Measurements from ENCODE around the gene ZNF697.
"Not testable (repeated sequence)": the region's sequence is repeated elsewhere in the genome, so short reads cannot be mapped to it uniquely, and the experiment has no call there.

ZNF697 gene

DNA sequence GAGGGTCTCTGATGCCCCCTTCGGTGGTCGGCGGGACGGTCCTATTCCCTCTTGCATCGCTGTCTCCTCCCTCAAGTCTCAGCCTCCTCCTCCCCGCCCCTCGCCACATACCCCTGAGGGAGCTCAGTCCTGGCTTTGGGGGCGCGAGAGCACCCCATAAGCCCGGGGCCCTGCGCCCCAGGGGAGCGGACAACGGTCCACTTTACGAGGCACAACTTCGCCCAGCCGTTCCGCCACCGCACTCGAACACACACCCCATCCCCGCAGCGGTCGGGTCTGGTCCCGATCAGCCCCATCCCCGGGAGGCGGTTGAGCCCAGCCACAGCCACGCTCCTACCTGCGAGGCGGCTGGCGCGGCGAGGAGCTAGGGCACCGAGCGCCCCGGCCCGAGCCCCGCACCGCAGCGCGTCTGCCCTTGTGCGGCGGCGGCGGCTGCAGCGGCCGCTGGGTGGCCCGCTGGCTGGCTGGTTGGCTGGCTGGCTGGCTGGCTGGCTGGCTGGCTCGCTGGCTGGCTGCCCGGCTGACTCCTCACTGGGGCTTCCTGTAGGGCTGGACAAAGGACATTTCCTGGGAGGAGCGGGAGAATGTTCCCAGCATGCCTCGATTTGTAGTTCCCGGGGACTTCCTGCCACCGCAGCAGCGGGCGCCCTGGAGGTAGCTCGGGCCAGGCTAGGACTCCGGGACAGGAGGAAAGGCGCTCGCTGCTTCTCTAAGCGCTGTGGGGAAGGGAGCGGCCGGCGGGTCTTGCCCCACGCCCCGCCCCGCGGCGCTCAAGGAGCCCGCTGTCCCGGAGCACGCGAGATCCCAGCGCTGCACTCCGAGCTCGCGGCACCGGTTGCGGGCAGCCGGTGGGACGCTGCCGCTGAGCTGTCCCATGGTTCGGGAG is at the start of gene ZNF697:
ZNF697 (minus strand) TSS at position 533 of the 886 bp plus-strand sequence. CDS start 22,166 bp downstream, outside the sequence.
- DNase-seq (ENCODE audit: low read depth), result peak; percentile 73

DNA sequence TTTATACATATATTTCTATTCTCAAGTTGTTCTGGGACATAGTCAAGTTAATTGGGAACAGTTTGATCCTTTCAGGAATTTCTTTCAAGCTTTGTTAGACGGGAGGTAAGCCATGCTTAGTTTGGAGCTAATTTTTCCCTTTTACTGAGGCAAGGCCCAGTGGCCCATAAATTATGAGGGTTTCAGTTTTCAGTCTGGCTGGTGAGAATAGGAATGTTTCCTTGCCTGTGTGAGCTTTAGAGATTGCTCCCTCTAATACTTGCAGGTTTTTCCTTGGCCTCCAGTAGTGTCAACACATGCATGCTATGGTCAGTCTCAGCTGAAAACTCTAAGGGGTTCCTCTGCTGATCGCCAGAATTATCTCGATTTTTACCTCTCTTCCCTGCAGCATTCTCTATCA is 49.5 kb upstream of the ZNF697 start:
- no peak for DNase-seq (ENCODE audit: low read depth)

- not testable (repeated sequence) for DNase-seq (ENCODE audit: low read depth)
These were observed 48.8 kb upstream of the ZNF697 start for GRCh38 chr1:119696863-119697262.

DNA sequence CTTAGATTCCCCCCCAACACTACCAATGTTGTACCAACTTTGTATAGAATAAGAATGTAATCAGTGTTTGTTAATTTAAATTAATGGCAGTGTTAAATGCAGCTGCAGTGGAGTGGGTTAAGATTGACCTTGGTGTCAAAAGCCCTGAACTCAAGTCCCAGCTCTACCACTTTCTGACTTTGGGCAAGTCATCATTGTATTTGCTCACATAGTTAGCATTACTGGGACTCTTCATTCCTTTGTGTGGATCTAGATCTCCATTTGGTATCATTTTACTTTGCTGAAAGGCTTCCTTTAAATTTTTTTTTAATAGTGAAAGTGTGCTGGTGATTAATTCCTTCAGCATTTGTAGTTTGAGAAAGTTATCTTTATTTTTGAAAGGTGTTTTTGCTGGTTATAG is 41.4 kb upstream of the ZNF697 start:
- DNase-seq (ENCODE audit: low read depth), result no peak

- DNase-seq (ENCODE audit: low read depth), result no peak
These were observed 40.7 kb upstream of the ZNF697 start for GRCh38 chr1:119688810-119689209.

GRCh38 chr1:119687434-119688079 is 39.5 kb upstream of the ZNF697 start:
- DNase-seq (ENCODE audit: low read depth), result no peak

DNA sequence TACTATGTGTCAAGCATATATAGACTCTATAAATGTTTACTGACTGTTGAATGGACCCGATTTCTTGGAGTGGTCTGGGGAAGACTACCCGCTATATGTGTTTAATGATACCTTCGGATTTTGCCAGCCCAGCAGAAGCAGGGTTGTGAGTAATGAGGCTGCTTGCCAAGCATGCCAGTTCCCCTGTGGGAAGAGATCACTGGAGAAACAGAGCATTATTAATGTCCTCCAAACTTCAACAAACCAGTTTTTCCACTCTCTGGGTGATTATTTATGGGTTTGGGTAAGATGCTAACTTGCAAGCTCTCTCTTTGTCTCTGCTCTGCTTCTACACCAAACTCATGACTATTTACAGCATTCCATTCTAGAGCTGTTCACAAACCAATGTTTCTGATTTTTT is 38.6 kb upstream of the ZNF697 start:
- no peak for DNase-seq (ENCODE audit: low read depth)

GRCh38 chr1:119683893-119684292 is 35.8 kb upstream of the ZNF697 start:
- DNase-seq (ENCODE audit: low read depth), result no peak

DNA sequence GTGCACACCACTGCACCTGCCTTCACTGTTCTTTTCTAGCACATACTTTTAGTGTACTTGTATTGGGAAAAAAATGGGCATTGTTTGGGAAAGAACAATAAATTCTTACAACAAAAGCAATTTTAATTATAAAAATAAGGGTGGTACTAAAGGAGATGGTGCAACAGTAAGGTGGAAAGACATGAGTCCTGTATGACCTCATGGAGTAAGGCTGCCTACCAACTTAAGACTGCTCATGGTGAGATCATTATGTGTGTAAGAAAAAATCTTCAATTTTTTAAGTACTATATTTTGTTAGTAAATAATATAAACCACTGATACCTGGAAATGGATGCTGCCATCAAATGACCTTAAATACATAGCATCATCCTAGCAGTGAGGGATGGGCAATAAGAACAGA is 34.1 kb upstream of the ZNF697 start:
- DNase-seq (ENCODE audit: low read depth), result no peak

- no peak for DNase-seq (ENCODE audit: low read depth)
These were observed 33.5 kb upstream of the ZNF697 start for GRCh38 chr1:119681560-119681959.

GRCh38 chr1:119680723-119681122 is 32.7 kb upstream of the ZNF697 start:
- DNase-seq (ENCODE audit: low read depth), result no peak

GRCh38 chr1:119680193-119680592 is 32.1 kb upstream of the ZNF697 start:
- DNase-seq (ENCODE audit: low read depth), result no peak

- no peak for DNase-seq (ENCODE audit: low read depth)
These were observed 31.2 kb upstream of the ZNF697 start for GRCh38 chr1:119679223-119679622.

GRCh38 chr1:119676571-119677206 is 28.6 kb upstream of the ZNF697 start:
- DNase-seq (ENCODE audit: low read depth), result no peak

GRCh38 chr1:119675349-119676345 is 27.6 kb upstream of the ZNF697 start:
- DNase-seq (ENCODE audit: low read depth), result peak; percentile 76

GRCh38 chr1:119674835-119675289 is 26.8 kb upstream of the ZNF697 start:
- peak; percentile 35 for DNase-seq (ENCODE audit: low read depth)

DNA sequence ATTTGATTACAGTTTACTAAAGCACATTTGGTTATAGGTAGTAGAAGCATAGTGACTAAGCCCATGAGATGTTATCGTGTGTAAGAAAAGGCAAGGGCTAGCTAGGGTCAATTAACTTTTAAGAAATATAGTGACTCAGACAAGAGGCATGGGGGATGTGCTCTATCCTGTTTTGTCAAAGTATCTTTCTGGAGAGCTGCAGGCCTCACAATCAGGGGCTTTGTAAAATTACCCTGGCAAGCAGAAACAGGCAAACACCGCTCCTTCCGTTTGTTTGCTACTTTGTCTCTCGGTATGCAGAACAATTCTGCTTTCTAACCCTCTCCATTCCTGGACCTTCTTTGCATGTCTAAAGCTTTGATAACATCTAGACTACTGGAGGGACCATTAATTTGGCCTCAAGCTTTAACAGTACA is 26.1 kb upstream of the ZNF697 start:
- DNase-seq (ENCODE audit: low read depth), result no peak

DNA sequence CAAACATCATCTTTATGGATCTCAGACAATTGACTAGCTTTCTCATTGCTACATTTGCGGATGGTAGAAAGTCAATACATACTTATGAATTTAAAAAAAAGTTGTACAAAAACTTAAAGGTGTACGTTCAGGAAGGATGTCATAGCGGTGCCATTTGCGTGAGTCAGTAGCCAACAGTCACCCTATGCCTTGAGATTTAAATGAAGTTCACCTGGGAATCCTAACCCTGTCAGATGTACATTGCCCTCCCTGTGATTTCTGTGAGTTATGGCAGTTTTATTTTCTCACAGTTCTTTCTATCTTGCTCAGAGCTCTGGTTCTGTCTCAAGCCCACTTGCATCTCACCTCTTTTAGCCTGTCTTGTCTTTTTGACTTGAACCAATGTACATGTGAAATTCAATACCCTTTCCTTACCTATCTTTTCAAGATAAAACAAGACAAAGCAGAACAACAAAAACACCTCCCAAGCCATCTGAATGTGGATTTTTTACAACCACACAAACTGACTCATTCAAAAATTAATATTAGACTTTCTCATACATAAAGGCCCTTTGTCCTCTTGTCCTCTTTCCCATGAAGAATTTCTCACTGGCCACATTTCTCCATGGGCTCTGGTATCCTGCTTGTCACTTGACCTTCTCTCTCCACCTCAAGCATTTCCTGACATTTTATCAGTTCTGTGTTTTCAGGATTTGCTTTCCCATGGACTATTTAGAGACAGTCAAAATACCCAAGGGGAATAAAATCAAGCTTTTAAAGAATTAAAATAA is 25.3 kb upstream of the ZNF697 start:
- DNase-seq (ENCODE audit: low read depth), result no peak

DNA sequence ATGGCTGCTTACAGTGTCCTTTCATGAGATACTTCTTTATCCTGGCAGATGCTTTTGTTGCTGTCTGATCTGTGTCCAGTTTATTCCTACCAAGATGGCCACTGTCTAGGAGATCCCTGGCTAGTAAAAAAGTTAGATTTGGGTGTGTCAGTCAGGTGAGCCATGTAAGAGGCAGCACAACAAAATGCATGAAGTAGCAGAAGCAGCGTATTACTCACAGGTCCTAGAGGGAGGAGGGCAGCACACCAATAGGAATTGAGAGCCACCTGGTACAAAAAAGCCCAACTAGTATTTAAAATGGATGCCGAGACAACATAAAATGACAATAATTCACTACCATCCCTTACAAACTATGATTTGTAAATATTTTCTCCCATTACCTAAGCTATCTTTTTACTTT is 22.8 kb upstream of the ZNF697 start:
- DNase-seq (ENCODE audit: low read depth), result no peak

DNA sequence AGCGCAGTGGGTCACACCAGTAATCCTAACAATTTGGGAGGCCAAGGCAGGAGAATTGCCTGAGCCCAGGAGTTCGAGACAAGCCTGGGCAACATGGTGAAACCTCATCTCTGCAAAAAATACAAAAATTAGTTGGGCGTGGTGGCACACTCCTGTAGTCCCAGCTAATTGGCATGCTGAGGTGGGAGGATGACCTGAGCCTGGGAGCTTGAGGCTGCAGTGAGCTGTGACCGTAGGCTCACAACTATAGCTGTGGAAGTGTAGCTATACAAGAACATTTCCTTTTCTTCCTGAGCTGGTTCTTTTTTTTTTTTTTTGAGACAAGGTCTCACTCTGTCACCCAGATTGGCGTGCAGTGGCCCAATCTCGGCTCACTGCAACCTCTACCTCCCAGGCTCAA is 19.1 kb upstream of the ZNF697 start:
- DNase-seq (ENCODE audit: low read depth), result no peak

- no peak for DNase-seq (ENCODE audit: low read depth)
These were observed 16.0 kb upstream of the ZNF697 start for GRCh38 chr1:119664067-119664466.
